Activated CD4-positive, alpha-beta T cell treated with anti-CD3 and anti-CD28 coated beads, Interleukin-2, Interleukin-4, amounts not matched to agents 100 ng/mL and 50 ng/mL, durations not matched to agents 16 hours and 8 hours (primary cell): ENCODE data around the gene KL.

Experiments
- DNase-seq: peaks from one replicate; pipeline ENCODE4 v3.0.0-alpha.2; 2020; ENCODE audit warnings: low spot score

The KL gene

GRCh38 chr13:33111414-33112110, 95.3 kb downstream of the KL start:
- no peak for DNase-seq

- DNase-seq: no peak
These were observed 96.5 kb downstream of the KL start for GRCh38 chr13:33112766-33113165.

- no peak for DNase-seq
These were observed 97.9 kb downstream of the KL start for GRCh38 chr13:33114146-33114545.

GRCh38 chr13:33115274-33115673, 99.1 kb downstream of the KL start:
- no peak for DNase-seq
